HEK293 (cell line): Measurements from ENCODE around the gene AICDA.

Experiments
- CTCF ChIA-PET: fragments of 350-600 bp; formaldehyde crosslinking; extraction: SDS; loops from one replicate; lab custom pipeline; 2021; ENCODE audit warnings: antibody characterized with exemption; lab: Yijun Ruan, JAX
- POLR2A ChIA-PET: fragments of 300-600 bp; formaldehyde crosslinking; extraction: SDS; loops from one replicate; lab custom pipeline; 2020; ENCODE audit warnings: antibody characterized with exemption, inconsistent platforms; lab: Yijun Ruan, JAX
- H3K27ac ChIP-seq: fragments of 200-500 bp; sonication (Bioruptor generic); 2 replicates; pipeline ENCODE4 v1.5.1; 2014; ENCODE audit warnings: low read depth, low read length, control low read depth, inconsistent platforms; ENCODE audit errors: extremely low read depth
- H3K36me3 ChIP-seq, 2 experiments: fragments of 200-500 bp in 1 of 2; sonication (Bioruptor generic) in 1 of 2; 1 replicate in 1 of 2; 2 replicates in 1 of 2; pipeline ENCODE4 v1.5.1; 2014 to 2017; ENCODE audit warnings: inconsistent platforms in 2 of 2, low read length in 2 of 2; ENCODE audit not compliant: control insufficient read depth in 2 of 2, insufficient read depth in 1 of 2
- H3K4me1 ChIP-seq: fragments of 200-500 bp; sonication (Bioruptor generic); 2 replicates; pipeline ENCODE4 v1.5.1; 2014; ENCODE audit warnings: mild to moderate bottlenecking, low read length, inconsistent platforms; ENCODE audit not compliant: control insufficient read depth, insufficient read depth
- H3K4me3 ChIP-seq: 2 replicates; pipeline ENCODE4 v1.5.1; 2011; ENCODE audit warnings: low read depth, mild to moderate bottlenecking, control low read depth, low read length, moderate library complexity
- H3K9me3 ChIP-seq: fragments of 200-500 bp; sonication (Bioruptor generic); 2 replicates; pipeline ENCODE4 v1.5.1; 2014; ENCODE audit warnings: low read depth, low read length, inconsistent platforms; ENCODE audit not compliant: control insufficient read depth, insufficient read depth
- FEZF1 ChIP-seq: fragments of 450-650 bp; formaldehyde crosslinking; IDR thresholded peaks from 2 replicates; pipeline ENCODE4 v1.5.1; 2016; ENCODE audit warnings: missing biosample characterization, missing genetic modification characterization
- KLF10 ChIP-seq: fragments of 450-650 bp; IDR thresholded peaks from 2 replicates; pipeline ENCODE4 v1.5.1; 2018; ENCODE audit warnings: missing biosample characterization, mild to moderate bottlenecking, missing genetic modification characterization
- KLF7 ChIP-seq: fragments of 450-650 bp; formaldehyde crosslinking; IDR thresholded peaks from 2 replicates; pipeline ENCODE4 v1.5.1; 2016; ENCODE audit warnings: missing biosample characterization, missing genetic modification characterization, borderline replicate concordance
- REPIN1 ChIP-seq: fragments of 450-650 bp; formaldehyde crosslinking; IDR thresholded peaks from 2 replicates; pipeline ENCODE4 v1.5.1; 2017; ENCODE audit warnings: missing biosample characterization, missing genetic modification characterization, low read depth
- SALL2 ChIP-seq: fragments of 450-650 bp; formaldehyde crosslinking; IDR thresholded peaks from 2 replicates; pipeline ENCODE4 v1.5.0; 2017; ENCODE audit warnings: missing biosample characterization, mild to moderate bottlenecking, missing genetic modification characterization, borderline replicate concordance
- SETDB1 ChIP-seq: IDR thresholded peaks from one replicate; pipeline ENCODE4 v1.6.1; 2017; ENCODE audit warnings: mild to moderate bottlenecking, low read length, moderate library complexity, mixed read lengths; ENCODE audit not compliant: insufficient read length
- WT1 ChIP-seq: fragments of 450-650 bp; formaldehyde crosslinking; IDR thresholded peaks from 2 replicates; pipeline ENCODE4 v1.5.1; 2016; ENCODE audit warnings: missing biosample characterization, missing genetic modification characterization
- ZBTB17 ChIP-seq: fragments of 450-650 bp; formaldehyde crosslinking; IDR thresholded peaks from 2 replicates; pipeline ENCODE4 v1.5.1; 2016; ENCODE audit warnings: missing biosample characterization, missing genetic modification characterization
- ZEB2 ChIP-seq: fragments of 450-650 bp; formaldehyde crosslinking; IDR thresholded peaks from 2 replicates; pipeline ENCODE4 v1.5.1; 2016; ENCODE audit warnings: missing biosample characterization, missing genetic modification characterization
- ZNF2 ChIP-seq: fragments of 450-650 bp; formaldehyde crosslinking; IDR thresholded peaks from 2 replicates; pipeline ENCODE4 v1.5.1; 2016; ENCODE audit warnings: missing biosample characterization, missing genetic modification characterization
- ZNF24 ChIP-seq: fragments of 450-650 bp; formaldehyde crosslinking; IDR thresholded peaks from 2 replicates; pipeline ENCODE4 v1.5.1; 2016; ENCODE audit warnings: missing biosample characterization, missing genetic modification characterization
- ZNF248 ChIP-seq: fragments of 450-650 bp; formaldehyde crosslinking; IDR thresholded peaks from 2 replicates; pipeline ENCODE4 v1.5.1; 2017; ENCODE audit warnings: missing biosample characterization, missing genetic modification characterization
- ZNF394 ChIP-seq: fragments of 450-650 bp; formaldehyde crosslinking; IDR thresholded peaks from 2 replicates; pipeline ENCODE4 v1.5.1; 2016; ENCODE audit warnings: missing biosample characterization, missing genetic modification characterization, mild to moderate bottlenecking, moderate library complexity, borderline replicate concordance
- ZNF426 ChIP-seq: fragments of 450-650 bp; formaldehyde crosslinking; IDR thresholded peaks from 2 replicates; pipeline ENCODE4 v1.5.1; 2017; ENCODE audit warnings: missing biosample characterization, missing genetic modification characterization, mild to moderate bottlenecking, inconsistent platforms, moderate library complexity
- ZNF510 ChIP-seq: fragments of 450-650 bp; formaldehyde crosslinking; IDR thresholded peaks from 2 replicates; pipeline ENCODE4 v1.5.1; 2018; ENCODE audit warnings: mild to moderate bottlenecking, missing genetic modification characterization, missing biosample characterization; ENCODE audit not compliant: insufficient replicate concordance
- ZNF530 ChIP-seq: fragments of 450-650 bp; formaldehyde crosslinking; IDR thresholded peaks from 2 replicates; pipeline ENCODE4 v1.5.1; 2016; ENCODE audit warnings: low read depth, missing biosample characterization, missing genetic modification characterization
- ZNF623 ChIP-seq: fragments of 450-650 bp; formaldehyde crosslinking; IDR thresholded peaks from 2 replicates; pipeline ENCODE4 v1.5.1; 2016; ENCODE audit warnings: missing biosample characterization, missing genetic modification characterization
- ZNF792 ChIP-seq: fragments of 450-650 bp; formaldehyde crosslinking; IDR thresholded peaks from 2 replicates; pipeline ENCODE4 v1.5.1; 2016; ENCODE audit warnings: missing biosample characterization, missing genetic modification characterization
- TF ChIP-seq, protein P1 (sequence below): fragments of 450-650 bp; formaldehyde crosslinking; IDR thresholded peaks from 2 replicates; pipeline ENCODE4 v1.5.0; 2017; ENCODE audit warnings: missing biosample characterization, missing genetic modification characterization, borderline replicate concordance
- TF ChIP-seq, protein P2 (sequence below): fragments of 450-650 bp; formaldehyde crosslinking; IDR thresholded peaks from 2 replicates; pipeline ENCODE4 v1.5.1; 2016; ENCODE audit warnings: missing biosample characterization, missing genetic modification characterization
- TF ChIP-seq, protein P3 (sequence below): fragments of 450-650 bp; formaldehyde crosslinking; IDR thresholded peaks from 2 replicates; pipeline ENCODE4 v1.5.1; 2016; ENCODE audit warnings: missing biosample characterization, missing genetic modification characterization

Gene AICDA

DNA sequence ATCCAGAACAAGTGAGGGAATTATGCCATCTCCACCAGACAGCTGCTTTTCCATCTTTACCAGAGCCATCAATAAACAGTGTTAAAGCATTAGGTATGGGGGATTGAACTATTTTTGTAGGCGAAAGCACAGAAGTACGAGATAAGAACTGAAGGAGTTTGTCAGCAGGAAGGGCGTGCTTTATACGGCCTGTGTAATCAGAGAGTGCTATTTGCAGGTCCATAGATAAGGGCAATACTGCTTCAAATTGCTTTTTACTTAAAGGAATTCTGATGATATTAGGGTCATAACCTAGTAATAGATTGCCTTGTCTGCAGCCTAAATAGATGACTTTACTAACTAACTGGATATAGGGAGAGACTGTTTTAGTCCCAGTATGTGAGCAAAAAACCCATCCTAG, 51.6 kb downstream of the AICDA start:
- TF ChIP-seq SETDB1 (peak; percentile 22), ZNF2 (tag by site-specific recombination) (no peak)
- TF ChIP-seq, protein P1, sequence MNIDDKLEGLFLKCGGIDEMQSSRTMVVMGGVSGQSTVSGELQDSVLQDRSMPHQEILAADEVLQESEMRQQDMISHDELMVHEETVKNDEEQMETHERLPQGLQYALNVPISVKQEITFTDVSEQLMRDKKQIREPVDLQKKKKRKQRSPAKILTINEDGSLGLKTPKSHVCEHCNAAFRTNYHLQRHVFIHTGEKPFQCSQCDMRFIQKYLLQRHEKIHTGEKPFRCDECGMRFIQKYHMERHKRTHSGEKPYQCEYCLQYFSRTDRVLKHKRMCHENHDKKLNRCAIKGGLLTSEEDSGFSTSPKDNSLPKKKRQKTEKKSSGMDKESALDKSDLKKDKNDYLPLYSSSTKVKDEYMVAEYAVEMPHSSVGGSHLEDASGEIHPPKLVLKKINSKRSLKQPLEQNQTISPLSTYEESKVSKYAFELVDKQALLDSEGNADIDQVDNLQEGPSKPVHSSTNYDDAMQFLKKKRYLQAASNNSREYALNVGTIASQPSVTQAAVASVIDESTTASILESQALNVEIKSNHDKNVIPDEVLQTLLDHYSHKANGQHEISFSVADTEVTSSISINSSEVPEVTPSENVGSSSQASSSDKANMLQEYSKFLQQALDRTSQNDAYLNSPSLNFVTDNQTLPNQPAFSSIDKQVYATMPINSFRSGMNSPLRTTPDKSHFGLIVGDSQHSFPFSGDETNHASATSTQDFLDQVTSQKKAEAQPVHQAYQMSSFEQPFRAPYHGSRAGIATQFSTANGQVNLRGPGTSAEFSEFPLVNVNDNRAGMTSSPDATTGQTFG (tag by site-specific recombination) = no peak
- TF ChIP-seq, all 188 proteins: peak for 1
- H3K27ac ChIP-seq = no peak overlapping the region
- ChIA-PET CTCF (interaction anchor here (0.6 to 1.9 kb wide), 3 partner anchors 17 to 326 kb away, joined by 3 to 11 read pairs (median 6); no protein-coding TSS in a partner anchor), POLR2A (no interaction called here)
- no peaks in the 10 kb centered on the region for H3K36me3 ChIP-seq
- H3K4me1 ChIP-seq = no peaks in the 10 kb centered on the region
- H3K9me3 ChIP-seq = no peaks in the 10 kb centered on the region
- no peak overlapping the region for H3K4me3 ChIP-seq

DNA sequence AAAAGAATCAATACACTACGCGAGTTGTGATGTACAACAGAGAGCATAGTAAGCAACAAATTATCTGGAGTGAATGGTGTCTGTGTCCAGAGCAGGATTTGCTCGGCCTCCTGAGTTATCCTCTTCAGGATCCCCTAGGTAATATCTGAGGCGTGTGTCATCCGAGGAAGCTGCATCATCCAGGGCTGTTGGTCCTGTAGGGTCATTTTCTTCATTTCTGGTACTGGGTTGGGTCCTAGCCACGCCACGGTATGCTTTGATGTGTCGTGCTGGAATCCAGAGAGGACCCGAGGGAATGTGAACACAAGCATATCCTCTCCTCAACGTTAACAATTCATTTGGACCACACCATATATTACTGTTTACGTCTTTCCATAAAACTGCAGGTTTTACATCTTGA, 53.0 kb downstream of the AICDA start:
- H3K4me3 ChIP-seq = no peak overlapping the region
- CTCF ChIA-PET = interaction anchor here (1.9 kb wide), 1 partner anchor 15 kb away, joined by 11 read pairs; no protein-coding TSS in a partner anchor
- TF ChIP-seq ZNF24 (tag by site-specific recombination) (no peak), FEZF1 (tag by site-specific recombination) (no peak), SALL2 (tag by site-specific recombination) (no peak), ZNF248 (no peak), ZNF426 (no peak), ZNF510 (tag by site-specific recombination) (no peak), ZNF792 (tag by site-specific recombination) (no peak), ZNF394 (tag by site-specific recombination) (no peak), ZNF530 (tag by site-specific recombination) (no peak), REPIN1 (no peak), WT1 (tag by site-specific recombination) (no peak), ZEB2 (tag by site-specific recombination) (no peak), KLF7 (tag by site-specific recombination) (no peak), ZNF623 (no peak), ZBTB17 (tag by site-specific recombination) (no peak), KLF10 (tag by site-specific recombination) (no peak)
- TF ChIP-seq, protein P2, sequence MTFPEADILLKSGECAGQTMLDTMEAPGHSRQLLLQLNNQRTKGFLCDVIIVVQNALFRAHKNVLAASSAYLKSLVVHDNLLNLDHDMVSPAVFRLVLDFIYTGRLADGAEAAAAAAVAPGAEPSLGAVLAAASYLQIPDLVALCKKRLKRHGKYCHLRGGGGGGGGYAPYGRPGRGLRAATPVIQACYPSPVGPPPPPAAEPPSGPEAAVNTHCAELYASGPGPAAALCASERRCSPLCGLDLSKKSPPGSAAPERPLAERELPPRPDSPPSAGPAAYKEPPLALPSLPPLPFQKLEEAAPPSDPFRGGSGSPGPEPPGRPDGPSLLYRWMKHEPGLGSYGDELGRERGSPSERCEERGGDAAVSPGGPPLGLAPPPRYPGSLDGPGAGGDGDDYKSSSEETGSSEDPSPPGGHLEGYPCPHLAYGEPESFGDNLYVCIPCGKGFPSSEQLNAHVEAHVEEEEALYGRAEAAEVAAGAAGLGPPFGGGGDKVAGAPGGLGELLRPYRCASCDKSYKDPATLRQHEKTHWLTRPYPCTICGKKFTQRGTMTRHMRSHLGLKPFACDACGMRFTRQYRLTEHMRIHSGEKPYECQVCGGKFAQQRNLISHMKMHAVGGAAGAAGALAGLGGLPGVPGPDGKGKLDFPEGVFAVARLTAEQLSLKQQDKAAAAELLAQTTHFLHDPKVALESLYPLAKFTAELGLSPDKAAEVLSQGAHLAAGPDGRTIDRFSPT (tag by site-specific recombination) = no peak
- TF ChIP-seq, protein P3, sequence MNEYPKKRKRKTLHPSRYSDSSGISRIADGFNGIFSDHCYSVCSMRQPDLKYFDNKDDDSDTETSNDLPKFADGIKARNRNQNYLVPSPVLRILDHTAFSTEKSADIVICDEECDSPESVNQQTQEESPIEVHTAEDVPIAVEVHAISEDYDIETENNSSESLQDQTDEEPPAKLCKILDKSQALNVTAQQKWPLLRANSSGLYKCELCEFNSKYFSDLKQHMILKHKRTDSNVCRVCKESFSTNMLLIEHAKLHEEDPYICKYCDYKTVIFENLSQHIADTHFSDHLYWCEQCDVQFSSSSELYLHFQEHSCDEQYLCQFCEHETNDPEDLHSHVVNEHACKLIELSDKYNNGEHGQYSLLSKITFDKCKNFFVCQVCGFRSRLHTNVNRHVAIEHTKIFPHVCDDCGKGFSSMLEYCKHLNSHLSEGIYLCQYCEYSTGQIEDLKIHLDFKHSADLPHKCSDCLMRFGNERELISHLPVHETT (tag by site-specific recombination) = no peak
- TF ChIP-seq, all 188 proteins: peak for 0
- Histone ChIP-seq H3K9me3 (no peaks in the 10 kb centered on the region), H3K4me1 (no peaks in the 10 kb centered on the region), H3K27ac (no peak overlapping the region), H3K36me3 (no peaks in the 10 kb centered on the region)
- POLR2A ChIA-PET = no interaction called here
